Heart left ventricle (tissue), 13 donors: ENCODE measurements around the gene DLX3.

Source experiments
- POLR2A ChIP-seq, 2 donors: fragments of 450-650 bp; IDR thresholded peaks; one replicate each; pipeline ENCODE4 v1.6.1; 2017; ENCODE audit warnings: antibody characterized with exemption in 2 of 2, mild to moderate bottlenecking in 2 of 2, moderate library complexity in 2 of 2
- TF ChIP-seq, protein P1 (sequence below), 12 donors: fragments of 200-600 bp; sonication (generic) in 4 of 12; IDR thresholded peaks; one replicate each; pipeline versions ENCODE4 v1.5.0 to v1.8.0; 2018 to 2022; ENCODE audit warnings: antibody characterized with exemption in 12 of 12, mild to moderate bottlenecking in 5 of 12
- donor health status: ischemic (EF 13 %, LVEDD 7.1; RV severe dilation, severe dysfunction).
- donor health status: DM: no; HTN: yes; CAD: no.
- donor health status: DM: no; HTN: no; CAD: no.
- donor health status: ischemic (EF 25% LVEDD 6.9; RV normal size, moderate dysfunction).
- donor health status: ischemic (EF 25% LVEDD 5.7; RV mildly dilated, moderate dysfunction).
- donor health status: ischemic (EF 35%, LVEDD 5.7; RV mildly dilated, moderate dysfunction).
- donor health status: nonischemic (EF 11% LVEDD 7.7; RV severe dilation, severe dysfunction).
- donor health status: DM: yes; HTN: yes; CAD: no.
- donor health status: PGD.
- donor health status: ischemic (EF 29% LVEDD 5.4; RV normal size, mild dysfunction).
- donor health status: nonischemic (EF 23%, LVEDD 6.1; RV moderate dilation, normal function).

DNA sequence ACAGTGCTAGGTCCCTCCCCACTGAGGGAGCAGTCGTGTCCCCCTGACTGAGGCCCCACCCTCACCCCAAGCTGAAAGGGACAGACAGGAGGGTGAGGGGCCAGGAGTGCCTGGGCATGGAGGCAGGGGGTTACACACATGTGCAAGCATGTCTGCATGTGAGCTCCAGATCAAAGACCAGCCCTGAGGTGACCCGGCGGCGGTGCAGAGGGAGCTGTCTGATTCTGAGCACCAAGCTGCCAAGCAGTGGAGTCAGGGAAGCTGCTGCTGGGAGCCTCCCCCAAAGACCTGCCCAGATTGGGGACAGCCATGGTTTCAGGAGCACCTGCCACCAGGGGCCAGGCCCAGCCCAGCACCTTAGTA, 5.5 kb downstream of the DLX3 start:
- TF ChIP-seq, protein P1, sequence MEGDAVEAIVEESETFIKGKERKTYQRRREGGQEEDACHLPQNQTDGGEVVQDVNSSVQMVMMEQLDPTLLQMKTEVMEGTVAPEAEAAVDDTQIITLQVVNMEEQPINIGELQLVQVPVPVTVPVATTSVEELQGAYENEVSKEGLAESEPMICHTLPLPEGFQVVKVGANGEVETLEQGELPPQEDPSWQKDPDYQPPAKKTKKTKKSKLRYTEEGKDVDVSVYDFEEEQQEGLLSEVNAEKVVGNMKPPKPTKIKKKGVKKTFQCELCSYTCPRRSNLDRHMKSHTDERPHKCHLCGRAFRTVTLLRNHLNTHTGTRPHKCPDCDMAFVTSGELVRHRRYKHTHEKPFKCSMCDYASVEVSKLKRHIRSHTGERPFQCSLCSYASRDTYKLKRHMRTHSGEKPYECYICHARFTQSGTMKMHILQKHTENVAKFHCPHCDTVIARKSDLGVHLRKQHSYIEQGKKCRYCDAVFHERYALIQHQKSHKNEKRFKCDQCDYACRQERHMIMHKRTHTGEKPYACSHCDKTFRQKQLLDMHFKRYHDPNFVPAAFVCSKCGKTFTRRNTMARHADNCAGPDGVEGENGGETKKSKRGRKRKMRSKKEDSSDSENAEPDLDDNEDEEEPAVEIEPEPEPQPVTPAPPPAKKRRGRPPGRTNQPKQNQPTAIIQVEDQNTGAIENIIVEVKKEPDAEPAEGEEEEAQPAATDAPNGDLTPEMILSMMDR (IDR thresholded peaks at IDR 0.05): no peak
- no peak for TF ChIP-seq POLR2A (IDR thresholded peaks at IDR 0.05)
